Central memory CD8-positive, alpha-beta T cell (primary cell): ENCODE measurements around the gene ZFYVE16.
"Not testable (repeated sequence)": the region's sequence is repeated elsewhere in the genome, so short reads cannot be mapped to it uniquely, and the experiment has no call there.

Experiments
- ATAC-seq: fragments of 150-1000 bp; cut with Tn5 transposase; replicated peaks from 2 replicates; pipeline ENCODE4 v1.10.0; 2022; ENCODE audit warnings: mild to moderate bottlenecking, moderate FRiP score, moderate number of reproducible peaks; ENCODE audit not compliant: poor library complexity, severe bottlenecking; ENCODE audit errors: extremely low read depth
- DNase-seq, 2 donors: peaks; one replicate each; pipeline ENCODE4 v3.0.0; 2021; ENCODE audit warnings: low spot score in 2 of 2
- H3K27ac Mint-ChIP-seq: one replicate; pipeline ENCODE4 v1.8.0; 2022; ENCODE audit warnings: low read depth, mild to moderate bottlenecking, moderate library complexity, mixed read lengths
- H3K27me3 Mint-ChIP-seq: one replicate; pipeline ENCODE4 v1.8.0; 2022; ENCODE audit warnings: mixed read lengths
- H3K36me3 Mint-ChIP-seq: one replicate; pipeline ENCODE4 v1.8.0; 2022; ENCODE audit warnings: mild to moderate bottlenecking, moderate library complexity, mixed read lengths; ENCODE audit not compliant: insufficient read depth
- H3K4me1 Mint-ChIP-seq: one replicate; pipeline ENCODE4 v1.8.0; 2022; ENCODE audit warnings: mixed read lengths
- H3K4me3 Mint-ChIP-seq: one replicate; pipeline ENCODE4 v1.8.0; 2022; ENCODE audit warnings: mild to moderate bottlenecking, moderate library complexity, mixed read lengths
- H3K9me3 Mint-ChIP-seq: one replicate; pipeline ENCODE4 v1.8.0; 2022; ENCODE audit warnings: mixed read lengths

Gene ZFYVE16

DNA sequence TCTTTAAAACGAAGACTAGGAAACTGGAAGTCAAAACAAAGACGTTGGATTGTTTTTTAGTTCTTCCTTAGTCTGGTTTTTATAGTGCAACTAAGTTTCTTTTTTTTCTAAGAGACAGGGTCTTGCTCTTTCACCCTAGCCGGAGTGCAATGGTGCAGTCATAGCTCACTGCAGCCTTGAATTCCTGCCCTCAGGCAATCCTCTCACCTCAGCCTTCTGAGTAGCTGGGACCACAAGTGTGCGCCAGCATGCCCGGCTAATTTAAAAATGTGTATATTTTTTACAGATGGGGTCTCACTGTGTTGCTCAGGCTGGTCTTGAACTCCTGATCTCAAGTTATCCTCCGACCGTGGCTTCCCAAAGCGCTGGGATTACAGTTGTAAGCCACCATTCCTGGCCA is 27.6 kb downstream of the ZFYVE16 start:
- ATAC-seq, result no peak
- H3K27me3 Mint-ChIP-seq, result no peaks in the 10 kb centered on the region
- H3K9me3 Mint-ChIP-seq, result no peaks in the 10 kb centered on the region
- H3K4me1 Mint-ChIP-seq, result no peaks in the 10 kb centered on the region
- DNase-seq, result no peak
- H3K27ac Mint-ChIP-seq, result no peak overlapping the region
- H3K4me3 Mint-ChIP-seq, result no peak overlapping the region
- peaks cover 19% of the 10 kb centered on the region for H3K36me3 Mint-ChIP-seq

DNA sequence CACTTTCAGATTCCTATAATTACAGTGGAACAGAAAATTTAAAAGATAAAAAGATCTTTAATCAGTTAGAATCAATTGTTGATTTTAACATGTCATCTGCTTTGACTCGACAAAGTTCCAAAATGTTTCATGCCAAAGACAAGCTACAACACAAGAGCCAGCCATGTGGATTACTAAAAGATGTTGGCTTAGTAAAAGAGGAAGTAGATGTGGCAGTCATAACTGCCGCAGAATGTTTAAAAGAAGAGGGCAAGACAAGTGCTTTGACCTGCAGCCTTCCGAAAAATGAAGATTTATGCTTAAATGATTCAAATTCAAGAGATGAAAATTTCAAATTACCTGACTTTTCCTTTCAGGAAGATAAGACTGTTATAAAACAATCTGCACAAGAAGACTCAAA is 29.5 kb downstream of the ZFYVE16 start:
- Mint-ChIP-seq H3K4me3 (no peak overlapping the region), H3K27me3 (no peaks in the 10 kb centered on the region), H3K4me1 (no peaks in the 10 kb centered on the region), H3K27ac (peak overlapping the region; percentile 57), H3K36me3 (peaks cover 25% of the 10 kb centered on the region), H3K9me3 (no peaks in the 10 kb centered on the region)
- no peak for ATAC-seq
- no peak for DNase-seq

DNA sequence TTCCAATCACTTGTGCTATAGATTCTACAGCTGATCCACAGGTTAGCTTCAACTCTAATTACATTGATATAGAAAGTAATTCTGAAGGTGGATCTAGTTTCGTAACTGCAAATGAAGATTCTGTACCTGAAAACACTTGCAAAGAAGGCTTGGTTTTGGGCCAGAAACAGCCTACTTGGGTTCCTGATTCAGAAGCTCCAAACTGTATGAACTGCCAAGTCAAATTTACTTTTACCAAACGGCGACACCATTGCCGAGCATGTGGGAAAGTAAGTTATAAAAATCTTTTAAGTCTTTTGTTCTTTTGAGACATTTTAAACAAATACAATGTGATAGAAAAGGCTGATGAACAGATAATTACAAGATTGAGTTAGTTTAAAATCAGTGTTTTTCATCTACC is 30.9 kb downstream of the ZFYVE16 start:
- H3K36me3 Mint-ChIP-seq, result peaks cover 28% of the 10 kb centered on the region
- no peaks in the 10 kb centered on the region for H3K27me3 Mint-ChIP-seq
- H3K27ac Mint-ChIP-seq, result no peak overlapping the region
- H3K9me3 Mint-ChIP-seq, result no peaks in the 10 kb centered on the region
- no peak for ATAC-seq
- no peaks in the 10 kb centered on the region for H3K4me1 Mint-ChIP-seq
- DNase-seq, result no peak
- no peak overlapping the region for H3K4me3 Mint-ChIP-seq

DNA sequence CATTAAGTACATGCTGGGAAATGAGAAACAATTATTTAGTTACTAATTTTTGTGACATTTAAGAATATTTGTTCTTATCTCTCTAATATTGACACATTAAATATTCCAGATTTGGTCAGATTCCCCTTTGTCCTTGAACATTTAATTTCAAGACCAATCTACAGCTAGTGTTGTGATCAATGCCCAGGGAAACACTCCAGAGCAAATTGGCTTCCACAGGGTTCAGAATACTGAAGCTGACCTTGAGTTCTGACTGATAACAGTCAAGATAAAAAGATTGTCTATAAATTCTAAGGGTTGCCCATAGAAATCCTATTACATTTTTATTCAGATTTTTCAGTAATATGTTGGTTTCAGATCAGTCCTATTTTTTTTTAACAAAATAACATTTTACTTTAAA is 31.3 kb downstream of the ZFYVE16 start:
- no peaks in the 10 kb centered on the region for H3K4me1 Mint-ChIP-seq
- ATAC-seq, result no peak
- DNase-seq, result no peak
- no peaks in the 10 kb centered on the region for H3K9me3 Mint-ChIP-seq
- H3K4me3 Mint-ChIP-seq, result no peak overlapping the region
- H3K36me3 Mint-ChIP-seq, result peaks cover 27% of the 10 kb centered on the region
- no peaks in the 10 kb centered on the region for H3K27me3 Mint-ChIP-seq
- H3K27ac Mint-ChIP-seq, result no peak overlapping the region

GRCh38 chr5:80442742-80443141 is 34.9 kb downstream of the ZFYVE16 start:
- Mint-ChIP-seq H3K36me3 (peaks cover 22% of the 10 kb centered on the region), H3K27me3 (no peaks in the 10 kb centered on the region), H3K9me3 (no peaks in the 10 kb centered on the region), H3K4me3 (no peak overlapping the region), H3K27ac (no peak overlapping the region), H3K4me1 (no peaks in the 10 kb centered on the region)
- ATAC-seq, result no peak
- DNase-seq, result no peak

DNA sequence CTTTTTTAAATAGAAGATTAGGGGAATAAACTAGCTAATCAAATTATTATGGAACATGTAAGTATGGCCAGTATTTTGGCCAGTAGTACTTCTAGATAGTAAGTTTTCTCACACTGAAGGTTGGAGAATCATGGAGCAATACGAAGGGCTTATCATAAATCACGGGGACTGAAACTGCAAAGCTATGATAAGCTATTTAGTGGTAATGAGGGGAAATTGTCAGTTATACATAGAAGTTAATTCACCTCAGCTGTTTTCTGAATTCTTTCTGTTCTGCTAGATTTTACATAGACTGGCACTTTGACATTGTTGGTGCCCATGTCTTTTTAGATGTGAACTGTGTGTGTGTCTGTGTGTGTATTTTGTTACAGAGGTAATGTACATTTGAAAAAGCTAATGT is 45.5 kb downstream of the ZFYVE16 start:
- Mint-ChIP-seq H3K4me3 (no peak overlapping the region), H3K36me3 (peaks cover 41% of the 10 kb centered on the region), H3K27ac (no peak overlapping the region), H3K9me3 (no peaks in the 10 kb centered on the region), H3K27me3 (no peaks in the 10 kb centered on the region), H3K4me1 (no peaks in the 10 kb centered on the region)
- DNase-seq, result no peak
- no peak for ATAC-seq

GRCh38 chr5:80463269-80463668 is 55.4 kb downstream of the ZFYVE16 start:
- DNase-seq, result no peak
- H3K4me1 Mint-ChIP-seq, result no peaks in the 10 kb centered on the region
- H3K9me3 Mint-ChIP-seq, result no peaks in the 10 kb centered on the region
- H3K4me3 Mint-ChIP-seq, result no peak overlapping the region
- no peaks in the 10 kb centered on the region for H3K27me3 Mint-ChIP-seq
- no peak for ATAC-seq
- peaks cover 23% of the 10 kb centered on the region for H3K36me3 Mint-ChIP-seq
- no peak overlapping the region for H3K27ac Mint-ChIP-seq

DNA sequence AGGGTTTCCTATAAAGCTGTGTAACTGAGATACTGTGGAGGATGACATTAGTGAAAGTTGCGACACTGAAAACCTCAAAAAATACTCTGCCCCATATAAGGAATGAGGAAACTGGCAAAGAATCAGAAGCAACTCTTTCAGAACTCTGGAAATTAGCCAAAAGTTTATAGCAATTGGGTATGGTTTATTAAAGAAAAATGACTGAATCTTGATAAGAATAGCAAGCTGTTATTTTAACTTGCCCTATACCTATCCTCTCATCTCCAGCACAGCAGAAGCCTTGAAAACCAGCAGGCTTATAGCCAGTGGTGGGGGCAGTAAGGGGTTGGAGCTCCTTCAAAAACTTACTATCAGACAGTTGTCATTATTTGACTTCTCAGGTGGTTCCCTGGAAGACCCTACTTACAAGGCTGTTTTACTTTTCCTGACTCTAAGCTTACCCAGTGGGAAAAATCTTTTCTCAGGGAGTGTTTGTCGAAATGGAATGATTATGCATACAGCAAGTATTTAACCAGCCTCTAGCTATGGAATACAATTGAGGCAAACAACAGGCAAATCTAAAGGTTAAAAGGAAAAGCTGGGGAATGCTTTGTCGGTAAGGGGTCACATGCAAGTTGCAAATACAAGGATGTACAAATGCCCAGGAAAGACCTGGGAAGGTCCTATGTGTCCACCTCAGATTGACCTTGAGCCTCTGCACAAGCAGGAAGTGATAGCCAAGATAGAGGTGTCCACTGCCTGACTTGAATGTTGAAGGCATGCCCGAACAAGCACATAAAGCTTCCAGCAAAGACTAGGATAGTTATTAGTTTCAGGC is 59.0 kb downstream of the ZFYVE16 start:
- peaks cover 12% of the 10 kb centered on the region for H3K36me3 Mint-ChIP-seq
- DNase-seq, result no peak
- peaks cover 6% of the 10 kb centered on the region for H3K9me3 Mint-ChIP-seq

DNA sequence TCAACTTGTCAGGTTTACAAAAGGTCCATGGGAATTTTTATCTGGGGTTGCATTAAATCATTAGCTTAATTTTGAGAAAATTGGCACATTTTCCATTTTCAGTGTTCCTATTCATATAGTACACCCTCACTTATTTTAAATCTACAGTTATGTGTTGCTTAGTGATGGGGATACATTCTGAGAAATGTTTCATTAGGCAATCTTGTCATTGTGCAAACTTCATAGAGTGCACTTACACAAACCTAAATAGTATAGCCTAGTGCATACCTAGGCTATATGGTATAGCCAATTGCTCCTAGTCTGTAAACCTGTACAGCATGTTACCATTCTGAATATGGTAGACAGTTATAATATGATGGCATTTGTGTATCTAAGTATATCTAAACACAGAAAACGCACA is 60.3 kb downstream of the ZFYVE16 start:
- ATAC-seq (no peak), DNase-seq (no peak)
- no peak overlapping the region for H3K4me3 Mint-ChIP-seq
- peaks cover 10% of the 10 kb centered on the region for H3K36me3 Mint-ChIP-seq
- H3K9me3 Mint-ChIP-seq, result peaks cover 6% of the 10 kb centered on the region
- H3K27me3 Mint-ChIP-seq, result no peaks in the 10 kb centered on the region
- no peak overlapping the region for H3K27ac Mint-ChIP-seq
- H3K4me1 Mint-ChIP-seq, result no peaks in the 10 kb centered on the region

More for the DNA sequence above, 59.0 kb downstream of the ZFYVE16 start:
- H3K27ac Mint-ChIP-seq, result no peak overlapping the region
- H3K4me1 Mint-ChIP-seq, result no peaks in the 10 kb centered on the region
- no peak overlapping the region for H3K4me3 Mint-ChIP-seq
- no peaks in the 10 kb centered on the region for H3K27me3 Mint-ChIP-seq
- ATAC-seq, result no peak

DNA sequence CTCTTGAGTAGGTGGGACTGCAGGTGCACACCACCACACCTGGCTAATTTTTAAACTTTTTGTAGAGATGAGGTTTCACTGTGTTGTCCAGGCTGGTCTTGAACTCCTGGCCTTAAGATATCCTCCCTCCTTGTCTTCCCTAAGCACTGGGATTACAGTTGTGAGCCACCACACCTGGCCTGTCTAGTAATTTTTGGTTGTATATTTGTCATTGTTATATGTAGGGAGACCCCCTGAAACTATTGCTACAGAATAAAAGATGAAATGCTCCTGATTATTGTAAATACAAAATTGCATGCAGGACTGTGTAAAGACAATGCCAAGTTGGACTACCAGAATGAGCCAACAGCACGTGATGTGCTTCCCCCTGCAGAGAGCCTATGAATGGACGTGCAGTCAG is 62.8 kb downstream of the ZFYVE16 start:
- not testable (repeated sequence) for H3K9me3 Mint-ChIP-seq, H3K4me3 Mint-ChIP-seq, DNase-seq, H3K27me3 Mint-ChIP-seq, H3K4me1 Mint-ChIP-seq, H3K27ac Mint-ChIP-seq, ATAC-seq
- peaks cover 18% of the 10 kb centered on the region for H3K36me3 Mint-ChIP-seq

DNA sequence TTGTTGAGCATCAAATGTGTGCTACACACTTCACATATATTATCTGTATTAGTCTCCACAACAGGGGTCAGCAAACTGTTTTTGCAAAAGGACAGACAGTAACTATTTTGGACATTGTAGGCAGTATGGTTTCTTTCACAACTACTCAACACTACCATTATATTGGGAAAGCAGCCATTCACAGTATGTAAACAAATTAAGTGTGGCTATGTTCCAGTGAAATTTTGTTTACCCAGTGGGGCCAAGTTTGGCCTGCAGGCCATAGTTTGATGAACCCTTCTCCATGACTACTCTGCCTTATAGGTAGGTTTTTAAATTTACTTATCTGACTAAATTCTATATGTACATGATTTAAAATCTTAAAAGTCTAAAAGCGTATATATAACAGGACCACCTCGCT is 67.1 kb downstream of the ZFYVE16 start:
- peaks cover 14% of the 10 kb centered on the region for H3K36me3 Mint-ChIP-seq
- no peak for DNase-seq
- H3K27me3 Mint-ChIP-seq, result no peaks in the 10 kb centered on the region
- no peak overlapping the region for H3K4me3 Mint-ChIP-seq
- H3K4me1 Mint-ChIP-seq, result no peaks in the 10 kb centered on the region
- no peak for ATAC-seq
- H3K9me3 Mint-ChIP-seq, result no peaks in the 10 kb centered on the region
- H3K27ac Mint-ChIP-seq, result no peak overlapping the region

- Mint-ChIP-seq H3K4me3 (no peak overlapping the region), H3K27me3 (no peaks in the 10 kb centered on the region)
Measured at GRCh38 chr5:80479713-80480112, 71.8 kb downstream of the ZFYVE16 start.

DNA sequence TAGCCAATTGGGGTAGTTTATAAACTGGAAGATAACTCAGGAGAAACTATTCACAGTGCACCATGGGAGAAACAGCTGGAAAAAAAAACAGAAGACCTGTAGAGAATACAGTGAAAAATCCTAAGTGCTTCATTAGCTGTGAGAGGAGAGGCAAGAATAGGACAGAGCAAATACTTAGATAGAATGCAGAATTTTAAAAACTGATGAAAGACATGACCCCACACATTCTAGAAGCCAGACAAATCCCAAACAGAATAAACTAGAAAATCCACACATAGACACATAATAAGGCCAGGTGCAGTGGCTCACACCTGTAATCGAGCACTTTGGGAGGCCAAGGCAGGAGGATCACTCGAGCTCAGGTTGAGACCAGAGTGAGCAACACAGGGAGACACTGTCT is 72.5 kb downstream of the ZFYVE16 start:
- H3K4me1 Mint-ChIP-seq, result no peaks in the 10 kb centered on the region
- DNase-seq (no peak), ATAC-seq (no peak)
- H3K9me3 Mint-ChIP-seq, result peaks cover 11% of the 10 kb centered on the region
- H3K27me3 Mint-ChIP-seq, result no peaks in the 10 kb centered on the region
- H3K4me3 Mint-ChIP-seq, result no peak overlapping the region
- H3K36me3 Mint-ChIP-seq, result no peaks in the 10 kb centered on the region
- H3K27ac Mint-ChIP-seq, result peak overlapping the region; percentile 8

More at GRCh38 chr5:80479713-80480112, 71.8 kb downstream of the ZFYVE16 start:
- Mint-ChIP-seq H3K4me1 (no peaks in the 10 kb centered on the region), H3K27ac (no peak overlapping the region), H3K9me3 (peaks cover 11% of the 10 kb centered on the region), H3K36me3 (peaks cover 2% of the 10 kb centered on the region)
- no peak for ATAC-seq
- no peak for DNase-seq
